Testis (tissue), 2 donors: Measurements from ENCODE around the gene ANKRD13A.

Experiments used
- POLR2A ChIP-seq: fragments of 450-650 bp; IDR thresholded peaks from one replicate; pipeline ENCODE4 v1.6.1; 2017; ENCODE audit warnings: antibody characterized with exemption, mild to moderate bottlenecking, moderate library complexity
- TF ChIP-seq, protein P1 (sequence below), 3 experiments: fragments of 450-650 bp in 2 of 3; fragments of 200-600 bp in 1 of 3; sonication (generic) in 1 of 3; IDR thresholded peaks; one replicate each; pipeline ENCODE4 v1.5.1; 2016 to 2019; ENCODE audit warnings: antibody characterized with exemption in 3 of 3, mild to moderate bottlenecking in 2 of 3, moderate library complexity in 1 of 3

- TF ChIP-seq POLR2A = no peak
- TF ChIP-seq, protein P1, sequence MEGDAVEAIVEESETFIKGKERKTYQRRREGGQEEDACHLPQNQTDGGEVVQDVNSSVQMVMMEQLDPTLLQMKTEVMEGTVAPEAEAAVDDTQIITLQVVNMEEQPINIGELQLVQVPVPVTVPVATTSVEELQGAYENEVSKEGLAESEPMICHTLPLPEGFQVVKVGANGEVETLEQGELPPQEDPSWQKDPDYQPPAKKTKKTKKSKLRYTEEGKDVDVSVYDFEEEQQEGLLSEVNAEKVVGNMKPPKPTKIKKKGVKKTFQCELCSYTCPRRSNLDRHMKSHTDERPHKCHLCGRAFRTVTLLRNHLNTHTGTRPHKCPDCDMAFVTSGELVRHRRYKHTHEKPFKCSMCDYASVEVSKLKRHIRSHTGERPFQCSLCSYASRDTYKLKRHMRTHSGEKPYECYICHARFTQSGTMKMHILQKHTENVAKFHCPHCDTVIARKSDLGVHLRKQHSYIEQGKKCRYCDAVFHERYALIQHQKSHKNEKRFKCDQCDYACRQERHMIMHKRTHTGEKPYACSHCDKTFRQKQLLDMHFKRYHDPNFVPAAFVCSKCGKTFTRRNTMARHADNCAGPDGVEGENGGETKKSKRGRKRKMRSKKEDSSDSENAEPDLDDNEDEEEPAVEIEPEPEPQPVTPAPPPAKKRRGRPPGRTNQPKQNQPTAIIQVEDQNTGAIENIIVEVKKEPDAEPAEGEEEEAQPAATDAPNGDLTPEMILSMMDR (IDR thresholded peaks at IDR 0.05) = no peak
These were observed 72.3 kb downstream of the ANKRD13A start for GRCh38 chr12:110071504-110071903.
